Measurements from ENCODE around the gene NTM. TPM values are rescaled to one million over a fixed set of nuclear protein-coding genes. Genes with fewer than 3 reads are reported as not detected.

The NTM gene
- polyA plus RNA-seq, 1 experiment = 33.6 TPM

- TF ChIP-seq CTCF (IDR thresholded peaks at IDR 0.05; ENCODE audit: insufficient read depth, low read depth, low read length) = no peak
- Histone ChIP-seq H3K36me3 (ENCODE audit: control insufficient read depth, insufficient read depth, low read length) (no peaks in the 10 kb centered on the region), H3K27me3 (ENCODE audit: control insufficient read depth, insufficient read depth, low read length) (no peaks in the 10 kb centered on the region), H3K4me3 (ENCODE audit: low read depth, low read length) (no peak overlapping the region)
- ChIA-PET CTCF (interaction anchor here (0.7 to 1.9 kb wide), 2 partner anchors 28 to 528 kb away, joined by 3 to 5 read pairs; no protein-coding TSS in a partner anchor), POLR2A (no interaction called here)
- DNase-seq (ENCODE audit: low read depth) = no peak
These were observed 222.3 kb downstream of the NTM start for GRCh38 chr11:131592734-131593133.

- TF ChIP-seq CTCF (IDR thresholded peaks at IDR 0.05; ENCODE audit: insufficient read depth, low read depth, low read length) = no peak
- no peak for DNase-seq (ENCODE audit: low read depth)
- ChIA-PET POLR2A (no interaction called here), CTCF (interaction anchor here (1.9 kb wide), 1 partner anchor 529 kb away, joined by 5 read pairs; no protein-coding TSS in a partner anchor)
- H3K27me3 ChIP-seq (ENCODE audit: control insufficient read depth, insufficient read depth, low read length) = peaks cover under 1% of the 10 kb centered on the region; the same call in 1 of the 2 replicates
- no peaks in the 10 kb centered on the region for H3K36me3 ChIP-seq (ENCODE audit: control insufficient read depth, insufficient read depth, low read length)
- no peak overlapping the region for H3K4me3 ChIP-seq (ENCODE audit: low read depth, low read length)
These were observed 222.9 kb downstream of the NTM start for GRCh38 chr11:131593301-131593700.

GRCh38 chr11:131595797-131596196 lies 225.4 kb downstream of the NTM start:
- DNase-seq (ENCODE audit: low read depth) = no peak
- Histone ChIP-seq H3K36me3 (ENCODE audit: control insufficient read depth, insufficient read depth, low read length) (no peaks in the 10 kb centered on the region), H3K27me3 (ENCODE audit: control insufficient read depth, insufficient read depth, low read length) (peaks cover 1% of the 10 kb centered on the region; the same call in 1 of the 2 replicates), H3K4me3 (ENCODE audit: low read depth, low read length) (no peak overlapping the region)
- ChIA-PET CTCF (interaction anchor here (1.5 kb wide), 1 partner anchor 15 kb away, joined by 6 read pairs; no protein-coding TSS in a partner anchor), POLR2A (no interaction called here)
- no peak for TF ChIP-seq CTCF (IDR thresholded peaks at IDR 0.05; ENCODE audit: insufficient read depth, low read depth, low read length)

GRCh38 chr11:131597890-131598289 lies 227.5 kb downstream of the NTM start:
- ChIA-PET POLR2A (no interaction called here), CTCF (interaction anchor here (1.1 kb wide), 1 partner anchor 14 kb away, joined by 3 read pairs; no protein-coding TSS in a partner anchor)
- H3K36me3 ChIP-seq (ENCODE audit: control insufficient read depth, insufficient read depth, low read length) = no peaks in the 10 kb centered on the region
- no peak for TF ChIP-seq CTCF (IDR thresholded peaks at IDR 0.05; ENCODE audit: insufficient read depth, low read depth, low read length)
- H3K4me3 ChIP-seq (ENCODE audit: low read depth, low read length) = no peak overlapping the region
- no peak for DNase-seq (ENCODE audit: low read depth)
- H3K27me3 ChIP-seq (ENCODE audit: control insufficient read depth, insufficient read depth, low read length) = peaks cover 1% of the 10 kb centered on the region; the same call in 1 of the 2 replicates

GRCh38 chr11:131598305-131598704 lies 227.9 kb downstream of the NTM start:
- Histone ChIP-seq H3K27me3 (ENCODE audit: control insufficient read depth, insufficient read depth, low read length) (peaks cover 1% of the 10 kb centered on the region; the same call in 1 of the 2 replicates), H3K4me3 (ENCODE audit: low read depth, low read length) (no peak overlapping the region), H3K36me3 (ENCODE audit: control insufficient read depth, insufficient read depth, low read length) (no peaks in the 10 kb centered on the region)
- DNase-seq (ENCODE audit: low read depth) = no peak
- TF ChIP-seq CTCF (IDR thresholded peaks at IDR 0.05; ENCODE audit: insufficient read depth, low read depth, low read length) = no peak
- ChIA-PET POLR2A (no interaction called here), CTCF (no interaction called here)

Measured in BJ (cell line).